ENCODE measurements around the gene ZNF593OS.

The ZNF593OS gene

GRCh38 chr1:26158908-26159742 lies 12.5 kb downstream of the ZNF593OS start, which contains the start of gene FAM110D:
Gene FAM110D, plus strand, starts transcription at chr1:26159079. Its CDS starts 2,213 bp downstream, at chr1:26161292.
- no peak for DNase-seq (ENCODE audit: low spot score)

GRCh38 chr1:26158271-26158907 lies 13.2 kb downstream of the ZNF593OS start:
- DNase-seq (ENCODE audit: low spot score), result no peak

- DNase-seq (ENCODE audit: low spot score), result peak; percentile 24
Measured at GRCh38 chr1:26156285-26157038, 15.2 kb downstream of the ZNF593OS start.

GRCh38 chr1:26155370-26156284 lies 16.0 kb downstream of the ZNF593OS start:
- DNase-seq (ENCODE audit: low spot score), result no peak

- DNase-seq (ENCODE audit: low spot score), result no peak
Measured at GRCh38 chr1:26154750-26155149, 16.9 kb downstream of the ZNF593OS start.

- no peak for DNase-seq (ENCODE audit: low spot score)
Measured at GRCh38 chr1:26153966-26154532, 17.6 kb downstream of the ZNF593OS start.

GRCh38 chr1:26148887-26149286 lies 22.7 kb downstream of the ZNF593OS start:
- no peak for DNase-seq (ENCODE audit: low spot score)

- DNase-seq (ENCODE audit: low spot score), result no peak
Measured at GRCh38 chr1:26145960-26146294, 25.7 kb downstream of the ZNF593OS start.

GRCh38 chr1:26145041-26145959 lies 26.3 kb downstream of the ZNF593OS start:
- peak; percentile 68 for DNase-seq (ENCODE audit: low spot score)

- DNase-seq (ENCODE audit: low spot score), result no peak
Measured at GRCh38 chr1:26142159-26142558, 29.5 kb downstream of the ZNF593OS start.

- no peak for DNase-seq (ENCODE audit: low spot score)
Measured at GRCh38 chr1:26138974-26139558, 32.6 kb downstream of the ZNF593OS start.

GRCh38 chr1:26134466-26134865 lies 37.2 kb downstream of the ZNF593OS start:
- DNase-seq (ENCODE audit: low spot score), result no peak

- DNase-seq (ENCODE audit: low spot score), result no peak
Measured at GRCh38 chr1:26132834-26133167, 38.8 kb downstream of the ZNF593OS start.

- no peak for DNase-seq (ENCODE audit: low spot score)
Measured at GRCh38 chr1:26132128-26132833, 39.4 kb downstream of the ZNF593OS start.

GRCh38 chr1:26130695-26131094 lies 40.9 kb downstream of the ZNF593OS start:
- DNase-seq (ENCODE audit: low spot score), result no peak

GRCh38 chr1:26129778-26130177 lies 41.9 kb downstream of the ZNF593OS start:
- DNase-seq (ENCODE audit: low spot score), result no peak

- DNase-seq (ENCODE audit: low spot score), result no peak
Measured at GRCh38 chr1:26127235-26128163, 44.1 kb downstream of the ZNF593OS start.
